ENCODE data around the gene GTF3A. TPM values are rescaled to one million over a fixed set of nuclear protein-coding genes. Genes with fewer than 3 reads are reported as not detected.

The GTF3A gene
- total RNA-seq (100 to 1,000 TPM in 1 of 5 donors, 10 to 100 TPM in 4; 53.4 to 220 (median 57.6) TPM), polyA plus RNA-seq (100 to 1,000 TPM; 141 to 216 (median 193) TPM)
- long read RNA-seq, donor 1, transcript GTF3A-201 (9 exons, 1,383 nt) = major isoform, 9 of 10 reads
- long read RNA-seq, donor 1, partial matches to known transcripts = 0 of 10 reads
- long read RNA-seq, donor 1, other reads (novel, unspliced or antisense) = 0 of 10 reads
- long read RNA-seq, donor 2, transcript GTF3A-201 (9 exons, 1,383 nt) = major isoform, 21 of 90 reads
- long read RNA-seq, donor 2, partial matches to known transcripts = 31 of 90 reads
- long read RNA-seq, donor 2, other reads (novel, unspliced or antisense) = 37 of 90 reads
- long read RNA-seq, donor 3, transcript GTF3A-201 (9 exons, 1,383 nt) = major isoform, 7 of 10 reads
- long read RNA-seq, donor 3, partial matches to known transcripts = 0 of 10 reads
- long read RNA-seq, donor 3, other reads (novel, unspliced or antisense) = 0 of 10 reads
- long read RNA-seq, donor 4, partial matches to known transcripts = 0 of 2 reads
- long read RNA-seq, donor 4, other reads (novel, unspliced or antisense) = 0 of 2 reads
- long read RNA-seq, donor 5, transcript GTF3A-201 (9 exons, 1,383 nt) = major isoform, 13 of 14 reads
- long read RNA-seq, donor 5, partial matches to known transcripts = 0 of 14 reads
- long read RNA-seq, donor 5, other reads (novel, unspliced or antisense) = 0 of 14 reads
- long read RNA-seq, donor 6, transcript GTF3A-207 (3 exons, 829 nt) = minor isoform, 5 of 243 reads
- long read RNA-seq, donor 6, transcript GTF3A-201 (9 exons, 1,383 nt) = major isoform, 41 of 243 reads
- long read RNA-seq, donor 6, partial matches to known transcripts = 136 of 243 reads
- long read RNA-seq, donor 6, other reads (novel, unspliced or antisense) = 58 of 243 reads
- long read RNA-seq, donor 7, transcript GTF3A-207 (3 exons, 829 nt) = minor isoform, 5 of 32 reads
- long read RNA-seq, donor 7, transcript GTF3A-201 (9 exons, 1,383 nt) = major isoform, 16 of 32 reads
- long read RNA-seq, donor 7, partial matches to known transcripts = 10 of 32 reads
- long read RNA-seq, donor 7, other reads (novel, unspliced or antisense) = 0 of 32 reads
- long read RNA-seq, donor 8, transcript GTF3A-201 (9 exons, 1,383 nt) = major isoform, 16 of 21 reads
- long read RNA-seq, donor 8, partial matches to known transcripts = 0 of 21 reads
- long read RNA-seq, donor 8, other reads (novel, unspliced or antisense) = 0 of 21 reads
- long read RNA-seq, donor 9, transcript GTF3A-201 (9 exons, 1,383 nt) = minor isoform, 14 of 51 reads
- long read RNA-seq, donor 9, transcript GTF3A-207 (3 exons, 829 nt) = major isoform, 16 of 51 reads
- long read RNA-seq, donor 9, partial matches to known transcripts = 21 of 51 reads
- long read RNA-seq, donor 9, other reads (novel, unspliced or antisense) = 0 of 51 reads
- long read RNA-seq, donor 10, transcript GTF3A-201 (9 exons, 1,383 nt) = major isoform, 11 of 12 reads
- long read RNA-seq, donor 10, partial matches to known transcripts = 0 of 12 reads
- long read RNA-seq, donor 10, other reads (novel, unspliced or antisense) = 0 of 12 reads

DNA sequence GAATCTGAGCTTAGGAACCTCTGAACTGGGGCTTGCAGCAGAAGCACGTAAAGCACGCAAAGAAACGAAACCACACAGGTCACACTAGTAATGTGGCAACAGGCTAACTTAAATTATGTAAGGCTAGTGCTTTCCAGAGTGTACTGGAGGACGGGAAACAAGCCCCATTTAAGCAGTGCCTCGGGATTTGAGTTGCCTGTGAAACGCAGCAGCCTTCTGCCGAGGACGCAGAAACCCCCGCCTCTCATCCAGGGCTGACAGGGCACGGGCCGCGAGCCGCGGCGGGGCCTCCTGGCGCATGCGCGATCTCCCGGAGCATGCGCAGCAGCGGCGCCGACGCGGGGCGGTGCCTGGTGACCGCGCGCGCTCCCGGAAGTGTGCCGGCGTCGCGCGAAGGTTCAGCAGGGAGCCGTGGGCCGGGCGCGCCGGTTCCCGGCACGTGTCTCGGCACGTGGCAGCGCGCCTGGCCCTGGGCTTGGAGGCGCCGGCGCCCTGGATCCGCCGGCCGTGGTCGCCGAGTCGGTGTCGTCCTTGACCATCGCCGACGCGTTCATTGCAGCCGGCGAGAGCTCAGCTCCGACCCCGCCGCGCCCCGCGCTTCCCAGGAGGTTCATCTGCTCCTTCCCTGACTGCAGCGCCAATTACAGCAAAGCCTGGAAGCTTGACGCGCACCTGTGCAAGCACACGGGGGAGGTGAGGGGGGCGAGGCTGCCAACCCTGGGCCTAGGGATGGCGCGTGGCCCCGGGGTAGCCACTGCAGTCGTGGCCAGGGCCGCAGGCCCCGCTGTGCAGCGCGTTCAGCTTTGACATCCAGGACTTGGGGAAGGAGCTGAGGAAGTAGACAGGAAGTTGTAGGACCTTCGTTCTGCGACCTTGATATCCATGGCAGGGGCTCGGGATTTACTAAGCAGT is at the start of gene GTF3A:
GTF3A (plus strand) TSS at position 374 of the 912 bp plus-strand sequence.
- H3K4me3 ChIP-seq = peak within 1 kb of the TSS; percentile 67 to 80 (median 70)
- H3K9me3 ChIP-seq = no peaks in the 10 kb centered on the region
- H3K4me1 ChIP-seq = peaks cover 38 to 50% (median 41%) of the 10 kb centered on the region in 4 donors
- H3K27me3 ChIP-seq = no peaks in the 10 kb centered on the region
- WGBS, 5 donors = 0 to 3% (median 0%) methylated on average over 20 to 85 of the region's 85 CpGs
- intact Hi-C loops (cut with DNase I; ENCODE audit: low total_unique reads) = no loop called here
- peak; percentile 88 to 97 for DNase-seq
- H3K36me3 ChIP-seq = peaks cover 12 to 23% (median 21%) of the 10 kb centered on the region in 4 donors
- peak within 1 kb of the TSS; percentile 85 to 96 (median 94) for H3K27ac ChIP-seq
- peak; percentile 85 to 91 (median 90) for TF ChIP-seq POLR2AphosphoS5 (IDR thresholded peaks at IDR 0.05)
- no peak for TF ChIP-seq CTCF (IDR thresholded peaks at IDR 0.05)
- peak in 1 of 4 donors; percentile 77 for TF ChIP-seq POLR2A (IDR thresholded peaks at IDR 0.05)

- Histone ChIP-seq H3K4me1 (peaks cover 5 to 38% (median 21%) of the 10 kb centered on the region in 4 donors), H3K27me3 (peaks cover 0 to 9% (median 0%) of the 10 kb centered on the region in 3 donors), H3K36me3 (no peaks in the 10 kb centered on the region), H3K9me3 (no peaks in the 10 kb centered on the region), H3K4me3 (no peak overlapping the region), H3K27ac (peak overlapping the region in 1 of 5 donors; percentile 2)
- TF ChIP-seq POLR2AphosphoS5 (IDR thresholded peaks at IDR 0.05) (peak in 1 of 3 donors; percentile 39), EP300 (IDR thresholded peaks at IDR 0.05) (no peak), CTCF (IDR thresholded peaks at IDR 0.05) (peak in 5 of 7 experiments; percentile 45 to 83 (median 57)), POLR2A (IDR thresholded peaks at IDR 0.05) (no peak)
- peak; percentile 73 to 93 for DNase-seq
- WGBS, 5 donors = 0 to 2% (median 0%) methylated on average over 7 of the region's 7 CpGs
- intact Hi-C loops (cut with DNase I; ENCODE audit: low total_unique reads) = loop anchor here (5.0 to 10.0 kb wide), 2 partner anchors 453 to 610 kb away; partner anchors contain the start of gene URAD
Measured at GRCh38 chr13:27374650-27375049, 49.8 kb upstream of the GTF3A start.

DNA sequence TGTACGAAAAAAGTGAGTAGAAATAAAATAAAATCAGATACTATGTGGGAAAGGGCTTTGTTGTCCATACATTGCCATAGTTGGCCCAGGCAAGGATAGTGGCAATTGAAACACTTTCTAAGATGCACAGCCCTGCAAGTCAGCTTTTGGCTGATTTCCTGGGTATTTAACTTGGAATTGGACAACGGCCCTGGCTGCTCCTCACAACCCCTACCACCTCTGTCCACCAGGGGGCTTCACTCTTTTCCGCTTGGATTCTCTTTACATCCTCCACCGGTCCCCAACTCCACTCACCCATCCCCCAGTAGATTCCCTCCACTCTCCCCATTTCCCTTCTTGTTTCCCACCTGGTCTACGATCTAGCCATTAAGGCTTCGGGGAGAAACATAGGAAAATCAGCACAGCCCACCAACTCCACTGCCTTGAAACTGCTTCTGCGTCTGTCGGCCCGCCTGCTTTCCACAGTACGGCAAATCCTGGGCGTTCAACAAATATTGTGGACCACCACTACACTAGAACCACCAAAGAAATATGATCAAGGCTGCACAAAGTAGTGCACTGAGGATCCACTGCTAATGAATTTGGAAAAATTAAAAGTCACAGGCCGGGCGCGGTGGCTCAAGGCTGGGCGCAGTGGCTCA is 48.6 kb upstream of the GTF3A start:
- 63 to 67% (median 64%) methylated on average over 15 of the region's 15 CpGs for WGBS, 5 donors
- DNase-seq = peak; percentile 70 to 83
- peaks cover 5 to 43% (median 20%) of the 10 kb centered on the region in 4 donors for H3K4me1 ChIP-seq
- H3K27ac ChIP-seq = no peak overlapping the region
- no peak overlapping the region for H3K4me3 ChIP-seq
- peaks cover 0 to 12% (median 0%) of the 10 kb centered on the region in 3 donors for H3K27me3 ChIP-seq
- peak in 6 of 7 experiments; percentile 11 to 86 (median 78) for TF ChIP-seq CTCF (IDR thresholded peaks at IDR 0.05)
- no peak for TF ChIP-seq POLR2AphosphoS5 (IDR thresholded peaks at IDR 0.05)
- TF ChIP-seq POLR2A (IDR thresholded peaks at IDR 0.05) = no peak
- H3K9me3 ChIP-seq = no peaks in the 10 kb centered on the region
- intact Hi-C loops (cut with DNase I; ENCODE audit: low total_unique reads) = loop anchor here (10.0 kb wide), 1 partner anchor 609 kb away; the partner anchor contains the start of gene URAD
- no peaks in the 10 kb centered on the region for H3K36me3 ChIP-seq

All from stomach (tissue), 19 donors.